Measurements from ENCODE around the gene DDX17. TPM values are rescaled to one million over a fixed set of nuclear protein-coding genes. Genes with fewer than 3 reads are reported as not detected.

Gene DDX17
- total RNA-seq (ENCODE audit: unreplicated experiment), result 492 TPM
- long read RNA-seq, full-length matches to known transcripts, result 4 of 64 reads
- long read RNA-seq, partial matches to known transcripts, result 48 of 64 reads
- long read RNA-seq, other reads (novel, unspliced or antisense), result 12 of 64 reads

- Mint-ChIP-seq H3K4me1 (ENCODE audit: unreplicated experiment) (peaks cover 62% of the 10 kb centered on the region), H3K27ac (ENCODE audit: unreplicated experiment) (peak within 1 kb of the TSS; percentile 100), H3K27me3 (ENCODE audit: unreplicated experiment) (peaks cover 12% of the 10 kb centered on the region), H3K9me3 (ENCODE audit: unreplicated experiment) (no peaks in the 10 kb centered on the region), H3K4me3 (ENCODE audit: unreplicated experiment) (peak within 1 kb of the TSS; percentile 99), H3K36me3 (ENCODE audit: low read depth, unreplicated experiment) (peaks cover 3% of the 10 kb centered on the region)
- TF ChIP-seq CTCF (IDR thresholded peaks at IDR 0.05; ENCODE audit: unreplicated experiment), result no peak
- DNase-seq (ENCODE audit: low spot score), result peak; percentile 89
Observed at GRCh38 chr22:38506118-38506962, at the start of gene DDX17. DDX17 (minus strand) TSS chr22:38506311.

GRCh38 chr22:38554281-38554680 lies 48.2 kb upstream of the DDX17 start:
- Mint-ChIP-seq H3K4me1 (ENCODE audit: unreplicated experiment) (no peaks in the 10 kb centered on the region), H3K36me3 (ENCODE audit: low read depth, unreplicated experiment) (no peaks in the 10 kb centered on the region), H3K27me3 (ENCODE audit: unreplicated experiment) (no peaks in the 10 kb centered on the region), H3K9me3 (ENCODE audit: unreplicated experiment) (no peaks in the 10 kb centered on the region), H3K4me3 (ENCODE audit: unreplicated experiment) (no peak overlapping the region), H3K27ac (ENCODE audit: unreplicated experiment) (no peak overlapping the region)
- TF ChIP-seq CTCF (IDR thresholded peaks at IDR 0.05; ENCODE audit: unreplicated experiment), result no peak
- DNase-seq (ENCODE audit: low spot score), result no peak

- no peak for DNase-seq (ENCODE audit: low spot score)
- Mint-ChIP-seq H3K27ac (ENCODE audit: unreplicated experiment) (no peak overlapping the region), H3K36me3 (ENCODE audit: low read depth, unreplicated experiment) (no peaks in the 10 kb centered on the region), H3K27me3 (ENCODE audit: unreplicated experiment) (no peaks in the 10 kb centered on the region), H3K4me3 (ENCODE audit: unreplicated experiment) (no peak overlapping the region), H3K4me1 (ENCODE audit: unreplicated experiment) (no peaks in the 10 kb centered on the region), H3K9me3 (ENCODE audit: unreplicated experiment) (no peaks in the 10 kb centered on the region)
- no peak for TF ChIP-seq CTCF (IDR thresholded peaks at IDR 0.05; ENCODE audit: unreplicated experiment)
Observed at GRCh38 chr22:38549101-38549894, 43.2 kb upstream of the DDX17 start.

- Mint-ChIP-seq H3K36me3 (ENCODE audit: low read depth, unreplicated experiment) (peaks cover 5% of the 10 kb centered on the region), H3K4me1 (ENCODE audit: unreplicated experiment) (no peaks in the 10 kb centered on the region), H3K27ac (ENCODE audit: unreplicated experiment) (no peak overlapping the region), H3K4me3 (ENCODE audit: unreplicated experiment) (no peak overlapping the region), H3K27me3 (ENCODE audit: unreplicated experiment) (no peaks in the 10 kb centered on the region), H3K9me3 (ENCODE audit: unreplicated experiment) (peaks cover 6% of the 10 kb centered on the region)
- no peak for TF ChIP-seq CTCF (IDR thresholded peaks at IDR 0.05; ENCODE audit: unreplicated experiment)
- DNase-seq (ENCODE audit: low spot score), result no peak
Observed at GRCh38 chr22:38540701-38541100, 34.6 kb upstream of the DDX17 start.

Data from endothelial cell (in vitro differentiated cells).